ENCODE measurements around the gene TLR9.
A peak's percentile ranks its signal among the peaks of the same experiment; 100 is the strongest.

DNA sequence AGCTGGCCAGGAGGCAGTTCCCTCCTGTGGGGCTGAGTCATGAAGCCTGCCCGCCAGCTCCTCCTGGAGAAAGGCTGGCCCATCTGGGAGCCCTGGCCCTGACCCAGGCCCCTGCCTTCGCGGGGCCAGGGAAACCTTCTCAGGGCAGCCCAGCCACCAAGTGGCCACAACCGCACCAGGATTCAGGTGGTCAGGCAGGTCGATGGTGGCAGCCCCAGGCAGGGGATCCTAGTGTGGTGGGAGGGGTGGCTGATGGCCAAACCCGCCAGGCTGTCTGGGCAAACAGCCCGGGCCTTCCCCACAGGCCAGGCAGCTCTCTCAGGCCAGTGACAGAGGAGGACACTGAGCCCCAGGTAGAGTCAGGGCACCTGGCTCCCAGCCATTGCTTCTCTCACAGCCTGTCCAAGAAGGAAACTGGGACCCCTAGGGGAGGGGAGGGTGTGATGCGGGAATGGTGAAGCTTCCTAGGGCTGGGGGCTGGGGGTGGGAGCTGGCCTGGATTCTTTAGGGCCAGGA, 12.3 kb upstream of the TLR9 start:
- TF ChIP-seq, protein P1, sequence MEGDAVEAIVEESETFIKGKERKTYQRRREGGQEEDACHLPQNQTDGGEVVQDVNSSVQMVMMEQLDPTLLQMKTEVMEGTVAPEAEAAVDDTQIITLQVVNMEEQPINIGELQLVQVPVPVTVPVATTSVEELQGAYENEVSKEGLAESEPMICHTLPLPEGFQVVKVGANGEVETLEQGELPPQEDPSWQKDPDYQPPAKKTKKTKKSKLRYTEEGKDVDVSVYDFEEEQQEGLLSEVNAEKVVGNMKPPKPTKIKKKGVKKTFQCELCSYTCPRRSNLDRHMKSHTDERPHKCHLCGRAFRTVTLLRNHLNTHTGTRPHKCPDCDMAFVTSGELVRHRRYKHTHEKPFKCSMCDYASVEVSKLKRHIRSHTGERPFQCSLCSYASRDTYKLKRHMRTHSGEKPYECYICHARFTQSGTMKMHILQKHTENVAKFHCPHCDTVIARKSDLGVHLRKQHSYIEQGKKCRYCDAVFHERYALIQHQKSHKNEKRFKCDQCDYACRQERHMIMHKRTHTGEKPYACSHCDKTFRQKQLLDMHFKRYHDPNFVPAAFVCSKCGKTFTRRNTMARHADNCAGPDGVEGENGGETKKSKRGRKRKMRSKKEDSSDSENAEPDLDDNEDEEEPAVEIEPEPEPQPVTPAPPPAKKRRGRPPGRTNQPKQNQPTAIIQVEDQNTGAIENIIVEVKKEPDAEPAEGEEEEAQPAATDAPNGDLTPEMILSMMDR (conservative IDR thresholded peaks at IDR 0.05) = no peak; the same call in 1 of the 2 replicates
- 0 out of 2 replicates have a peak, but pooled peaks have one; percentile 19 for TF ChIP-seq ZFX (IDR thresholded peaks at IDR 0.05)
